Measurements from ENCODE around the gene FIBCD1.
A peak's percentile ranks its signal among the peaks of the same experiment; 100 is the strongest.

The FIBCD1 gene

GRCh38 chr9:130872912-130873503 is 66.0 kb downstream of the FIBCD1 start:
- no peak for DNase-seq

GRCh38 chr9:130872508-130872907 is 66.5 kb downstream of the FIBCD1 start:
- DNase-seq, result no peak

DNA sequence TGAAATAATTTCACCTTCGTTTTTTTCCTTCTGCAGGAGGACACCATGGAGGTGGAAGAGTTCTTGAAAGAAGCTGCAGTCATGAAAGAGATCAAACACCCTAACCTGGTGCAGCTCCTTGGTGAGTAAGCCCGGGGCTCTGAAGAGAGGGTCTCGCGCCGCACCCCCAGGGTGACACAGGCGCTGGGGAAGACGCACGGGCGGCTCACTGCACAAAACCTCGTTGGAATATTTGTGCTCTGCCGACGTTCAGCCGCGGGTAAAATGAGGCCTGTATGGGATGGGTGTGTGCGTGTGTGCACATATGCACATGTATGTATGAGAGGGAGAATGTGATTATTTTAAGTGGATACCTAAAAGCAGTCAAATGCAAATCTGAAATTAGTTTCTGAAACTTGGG is 67.0 kb downstream of the FIBCD1 start:
- no peak for DNase-seq

DNA sequence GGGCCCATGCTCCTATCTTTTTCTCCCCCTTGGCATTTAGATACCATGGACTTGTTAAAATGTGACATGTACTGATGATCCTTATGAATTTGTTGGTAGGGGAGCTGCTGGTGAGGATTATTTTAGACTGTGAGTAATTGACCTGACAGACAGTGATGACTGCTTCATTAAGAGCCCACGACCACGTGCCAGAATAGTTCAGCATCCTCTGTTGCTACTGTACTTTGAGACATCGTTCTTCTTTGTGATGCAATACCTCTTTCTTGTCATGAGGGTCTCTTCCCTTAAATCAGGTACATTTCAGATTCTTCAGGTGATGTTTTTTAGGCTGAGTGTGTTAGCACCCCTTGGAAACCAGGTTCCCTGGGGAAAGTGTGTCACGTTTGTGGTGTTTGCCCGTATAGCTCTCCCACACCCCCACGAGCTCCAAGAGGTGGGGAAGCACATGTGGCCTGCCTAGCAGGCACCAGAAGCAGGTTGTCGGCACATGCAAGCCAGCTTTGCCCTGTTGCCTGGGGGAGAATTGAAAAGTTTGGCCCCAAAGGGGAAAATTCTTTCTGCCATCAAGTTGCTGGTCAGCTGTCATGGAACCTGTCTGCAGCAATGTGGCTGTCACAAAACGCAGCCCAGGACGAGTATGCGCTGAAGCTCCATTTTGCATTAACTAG is 67.5 kb downstream of the FIBCD1 start:
- DNase-seq, result no peak

GRCh38 chr9:130870491-130871381 is 68.3 kb downstream of the FIBCD1 start:
- no peak for DNase-seq

- no peak for DNase-seq
These were observed 69.8 kb downstream of the FIBCD1 start for GRCh38 chr9:130869250-130869649.

- DNase-seq, result no peak
These were observed 70.8 kb downstream of the FIBCD1 start for GRCh38 chr9:130868230-130868629.

DNA sequence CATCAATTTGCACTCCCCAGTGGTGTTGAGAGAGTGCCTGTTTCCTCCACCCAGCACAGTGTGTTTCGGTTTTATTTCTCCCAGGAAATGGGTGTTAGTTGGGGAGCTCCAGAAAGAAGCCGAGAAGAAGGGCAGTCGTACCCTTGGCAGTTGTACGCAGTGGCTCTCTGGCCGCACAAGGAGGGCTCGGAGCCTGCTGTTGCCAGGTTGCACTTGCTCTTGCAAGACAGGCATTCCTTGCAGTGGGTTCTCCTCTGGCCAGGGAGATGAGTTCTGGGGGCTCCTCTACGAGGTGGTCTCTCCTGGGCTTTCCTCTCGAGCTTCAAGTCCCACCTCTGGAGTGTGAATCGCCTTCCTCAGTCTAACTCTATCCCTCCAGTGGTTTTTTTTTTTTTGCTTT is 71.5 kb downstream of the FIBCD1 start:
- DNase-seq, result no peak

- DNase-seq, result peak; percentile 60
These were observed 72.5 kb downstream of the FIBCD1 start for GRCh38 chr9:130866474-130866965.

GRCh38 chr9:130865921-130866320 is 73.1 kb downstream of the FIBCD1 start:
- DNase-seq, result no peak

GRCh38 chr9:130864541-130864940 is 74.5 kb downstream of the FIBCD1 start:
- no peak for DNase-seq

DNA sequence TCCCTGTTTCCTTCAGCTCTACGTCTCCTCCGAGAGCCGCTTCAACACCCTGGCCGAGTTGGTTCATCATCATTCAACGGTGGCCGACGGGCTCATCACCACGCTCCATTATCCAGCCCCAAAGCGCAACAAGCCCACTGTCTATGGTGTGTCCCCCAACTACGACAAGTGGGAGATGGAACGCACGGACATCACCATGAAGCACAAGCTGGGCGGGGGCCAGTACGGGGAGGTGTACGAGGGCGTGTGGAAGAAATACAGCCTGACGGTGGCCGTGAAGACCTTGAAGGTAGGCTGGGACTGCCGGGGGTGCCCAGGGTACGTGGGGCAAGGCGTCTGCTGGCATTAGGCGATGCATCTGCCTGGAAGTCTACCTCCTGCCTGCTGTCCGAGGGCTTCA is 76.3 kb downstream of the FIBCD1 start:
- DNase-seq, result no peak

DNA sequence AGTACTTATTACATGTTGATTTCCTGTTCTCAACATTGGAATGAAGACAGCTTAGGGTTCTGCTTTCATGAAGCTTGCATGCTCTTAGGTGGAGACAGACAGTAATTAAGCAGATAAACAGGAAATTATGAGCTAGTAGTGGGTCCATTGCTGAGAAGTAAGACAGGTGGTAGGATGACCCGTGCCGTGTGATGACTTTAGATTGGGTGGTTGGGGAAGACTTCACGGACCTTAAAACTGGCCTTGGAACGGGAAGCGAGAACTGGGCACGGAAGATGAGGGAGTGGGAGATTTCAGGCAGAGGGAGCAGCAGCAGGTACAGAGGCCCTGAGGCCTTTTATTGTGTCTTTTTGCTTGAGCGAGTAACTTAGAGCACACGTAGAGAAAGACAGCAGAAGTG is 76.8 kb downstream of the FIBCD1 start:
- DNase-seq, result no peak

DNA sequence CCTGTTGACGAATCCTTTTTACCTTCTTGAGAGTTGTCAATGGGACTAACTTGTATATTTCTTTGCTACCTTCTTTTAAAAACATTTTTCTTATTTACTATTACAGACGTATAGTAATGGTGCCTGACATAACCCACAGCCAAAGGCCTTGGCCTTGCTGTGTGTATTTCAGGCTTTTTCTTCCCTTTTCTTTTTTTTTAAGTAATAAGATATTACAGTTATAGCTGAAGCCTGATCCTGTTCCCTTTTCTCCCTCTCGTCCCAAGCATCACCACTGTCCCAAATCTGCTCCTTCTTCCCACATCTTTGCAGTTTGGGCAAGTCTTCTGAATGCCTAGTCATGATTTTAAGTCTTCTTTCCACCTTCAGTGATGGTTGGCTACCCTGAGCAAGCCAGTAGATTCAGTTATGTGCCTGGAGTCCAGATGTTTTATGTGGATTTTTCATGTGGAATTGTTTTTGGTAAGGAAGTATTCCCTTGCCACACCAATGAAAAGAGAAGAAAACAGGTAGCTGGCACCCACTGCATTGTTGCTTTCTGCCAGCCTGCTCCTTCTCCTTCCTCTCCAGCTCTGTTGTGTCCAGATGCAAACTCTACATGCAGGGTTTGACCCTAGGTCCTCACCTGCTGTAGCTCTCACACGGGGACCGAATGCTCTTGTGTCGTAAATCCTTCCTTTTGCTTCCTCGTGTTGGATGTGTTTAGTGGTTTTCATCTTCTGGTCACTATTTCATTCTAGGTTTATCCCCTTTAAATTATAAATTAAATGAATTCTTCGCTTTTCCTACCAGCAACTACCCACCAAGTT is 77.5 kb downstream of the FIBCD1 start:
- DNase-seq, result no peak

GRCh38 chr9:130860458-130861316 is 78.4 kb downstream of the FIBCD1 start:
- DNase-seq, result no peak

- no peak for DNase-seq
These were observed 80.0 kb downstream of the FIBCD1 start for GRCh38 chr9:130858739-130859705.

DNA sequence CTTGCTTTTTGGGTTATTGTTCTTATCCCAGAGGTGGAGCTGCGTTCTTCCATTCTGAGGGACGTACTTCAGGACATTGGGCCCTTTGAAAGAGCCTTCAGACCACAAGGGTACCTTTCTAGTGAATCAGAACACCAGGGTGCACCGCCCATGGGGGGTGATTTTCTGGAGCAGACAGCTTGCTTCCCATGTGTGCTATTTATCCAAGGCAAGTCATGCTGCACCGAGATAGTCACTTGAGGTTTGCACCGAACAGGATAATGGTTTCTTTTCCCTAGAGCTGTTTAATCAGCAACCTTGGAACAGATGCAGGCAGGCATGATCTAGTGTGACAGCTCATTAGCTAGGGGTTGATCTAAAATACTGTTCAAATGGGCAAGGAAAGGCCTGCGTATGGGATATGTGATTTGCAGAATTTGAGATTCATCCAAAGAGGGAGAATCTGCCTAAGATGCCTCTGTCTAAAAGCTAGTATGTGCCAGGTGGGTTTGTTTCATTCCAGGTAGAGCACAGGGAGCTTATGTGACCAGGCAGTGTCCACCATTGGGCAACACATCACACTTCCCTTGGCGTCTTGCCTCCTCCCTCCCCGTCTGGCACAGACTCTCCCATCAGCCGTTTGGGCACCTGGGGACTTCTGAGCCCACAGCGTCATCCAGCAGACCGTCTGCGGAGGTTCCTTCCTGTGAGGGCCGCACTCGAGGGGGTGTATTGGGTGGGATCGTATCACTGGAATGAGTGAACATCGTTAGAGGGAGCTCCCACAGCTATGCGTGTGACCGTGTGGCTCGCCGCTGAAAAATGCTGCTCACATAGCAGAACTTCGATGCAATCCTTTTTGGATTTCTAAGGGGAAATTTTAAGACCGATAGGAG is 80.9 kb downstream of the FIBCD1 start:
- DNase-seq, result no peak

- no peak for DNase-seq
These were observed 82.6 kb downstream of the FIBCD1 start for GRCh38 chr9:130856474-130856873.

- DNase-seq, result no peak
These were observed 84.2 kb downstream of the FIBCD1 start for GRCh38 chr9:130854835-130855234.

- no peak for DNase-seq
These were observed 85.0 kb downstream of the FIBCD1 start for GRCh38 chr9:130854092-130854491.
